Progenitor cell of endocrine pancreas (in vitro differentiated cells): ENCODE results near the gene DECR2. TPM values are rescaled to one million over a fixed set of nuclear protein-coding genes. Genes with fewer than 3 reads are reported as not detected.

Source experiments
- DNase-seq: peaks from one replicate; pipeline ENCODE4 v3.0.0; 2021; ENCODE audit warnings: low spot score; ENCODE audit not compliant: unreplicated experiment
- H3K27ac Mint-ChIP-seq: 2 replicates; pipeline ENCODE4 v1.8.0; 2021; ENCODE audit warnings: mild to moderate bottlenecking, moderate library complexity, mixed read lengths
- H3K27me3 Mint-ChIP-seq: 2 replicates; pipeline ENCODE4 v1.8.0; 2021; ENCODE audit warnings: mixed read lengths
- H3K36me3 Mint-ChIP-seq: 2 replicates; pipeline ENCODE4 v1.8.0; 2022; ENCODE audit warnings: mixed read lengths; ENCODE audit not compliant: insufficient read depth
- H3K4me1 Mint-ChIP-seq: 2 replicates; pipeline ENCODE4 v1.8.0; 2021; ENCODE audit warnings: low read depth, mixed read lengths
- H3K4me3 Mint-ChIP-seq: 2 replicates; pipeline ENCODE4 v1.8.0; 2021; ENCODE audit warnings: low read depth, mild to moderate bottlenecking, moderate library complexity, mixed read lengths
- H3K9me3 Mint-ChIP-seq: 2 replicates; pipeline ENCODE4 v1.8.0; 2021; ENCODE audit warnings: low read depth, mixed read lengths
- CTCF ChIP-seq: fragments of 200-600 bp; sonication (generic); IDR thresholded peaks from one replicate; pipeline ENCODE4 v1.5.0; 2021; ENCODE audit warnings: antibody characterized with exemption, mild to moderate bottlenecking; ENCODE audit not compliant: unreplicated experiment
- total RNA-seq: library from RNA; stranded (reverse); gene quantifications from 2 replicates; pipeline ENCODE4 v1.2.1, GENCODE V29; 2021

The DECR2 gene
- total RNA-seq, 1 donor from 2014 or later = 39.4 TPM

- Mint-ChIP-seq H3K27ac (no peak overlapping the region), H3K36me3 (peaks cover 2% of the 10 kb centered on the region), H3K4me1 (peaks cover 21% of the 10 kb centered on the region), H3K9me3 (no peaks in the 10 kb centered on the region), H3K4me3 (no peak overlapping the region), H3K27me3 (no peaks in the 10 kb centered on the region)
- no peak for DNase-seq
- no peak for TF ChIP-seq CTCF
These were observed 9.1 kb upstream of the DECR2 start for GRCh38 chr16:392450-393030.

GRCh38 chr16:396199-396598, 5.5 kb upstream of the DECR2 start:
- Mint-ChIP-seq H3K9me3 (no peaks in the 10 kb centered on the region), H3K27ac (peak overlapping the region; percentile 96), H3K27me3 (no peaks in the 10 kb centered on the region), H3K36me3 (no peaks in the 10 kb centered on the region), H3K4me3 (peak overlapping the region; percentile 86), H3K4me1 (peaks cover 9% of the 10 kb centered on the region)
- TF ChIP-seq CTCF = no peak
- no peak for DNase-seq

GRCh38 chr16:396605-397004, 5.1 kb upstream of the DECR2 start:
- Mint-ChIP-seq H3K4me1 (peaks cover 9% of the 10 kb centered on the region), H3K4me3 (peak overlapping the region; percentile 86), H3K36me3 (no peaks in the 10 kb centered on the region), H3K27ac (peak overlapping the region; percentile 96), H3K27me3 (no peaks in the 10 kb centered on the region), H3K9me3 (no peaks in the 10 kb centered on the region)
- no peak for DNase-seq
- TF ChIP-seq CTCF = no peak

- H3K9me3 Mint-ChIP-seq = no peaks in the 10 kb centered on the region
- DNase-seq = peak; percentile 37
- no peak for TF ChIP-seq CTCF
These were observed 4.5 kb upstream of the DECR2 start, which contains the start of gene NME4 for GRCh38 chr16:397135-397661. Gene NME4, plus strand, starts transcription at chr16:397199. Its CDS starts 24 bp downstream, at chr16:397223.

GRCh38 chr16:397736-398332, 3.9 kb upstream of the DECR2 start:
- Mint-ChIP-seq H3K27ac (peak overlapping the region; percentile 86), H3K27me3 (no peaks in the 10 kb centered on the region), H3K4me3 (peak overlapping the region; percentile 61), H3K36me3 (no peaks in the 10 kb centered on the region), H3K4me1 (peaks cover 9% of the 10 kb centered on the region), H3K9me3 (no peaks in the 10 kb centered on the region)
- peak; percentile 55 for TF ChIP-seq CTCF
- peak; percentile 75 for DNase-seq

More at GRCh38 chr16:397135-397661, 4.5 kb upstream of the DECR2 start, which contains the start of gene NME4:
- Mint-ChIP-seq H3K27me3 (no peaks in the 10 kb centered on the region), H3K4me3 (peak within 1 kb of the TSS; percentile 86), H3K36me3 (no peaks in the 10 kb centered on the region), H3K4me1 (peaks cover 9% of the 10 kb centered on the region), H3K27ac (peak within 1 kb of the TSS; percentile 96)
